Stimulated activated CD8-positive, alpha-beta memory T cell treated with anti-CD3 and anti-CD28 coated beads, Interleukin-7, amount 100 ng/mL, for 48 hours (primary cell): Measurements from ENCODE around the gene ATM.

Experiments used
- DNase-seq, 2 donors: peaks; one replicate each; pipeline ENCODE4 v3.0.0-alpha.2; 2020; ENCODE audit warnings: low read depth in 1 of 2; ENCODE audit errors: extremely low read depth in 1 of 2

ATM gene, protein sequence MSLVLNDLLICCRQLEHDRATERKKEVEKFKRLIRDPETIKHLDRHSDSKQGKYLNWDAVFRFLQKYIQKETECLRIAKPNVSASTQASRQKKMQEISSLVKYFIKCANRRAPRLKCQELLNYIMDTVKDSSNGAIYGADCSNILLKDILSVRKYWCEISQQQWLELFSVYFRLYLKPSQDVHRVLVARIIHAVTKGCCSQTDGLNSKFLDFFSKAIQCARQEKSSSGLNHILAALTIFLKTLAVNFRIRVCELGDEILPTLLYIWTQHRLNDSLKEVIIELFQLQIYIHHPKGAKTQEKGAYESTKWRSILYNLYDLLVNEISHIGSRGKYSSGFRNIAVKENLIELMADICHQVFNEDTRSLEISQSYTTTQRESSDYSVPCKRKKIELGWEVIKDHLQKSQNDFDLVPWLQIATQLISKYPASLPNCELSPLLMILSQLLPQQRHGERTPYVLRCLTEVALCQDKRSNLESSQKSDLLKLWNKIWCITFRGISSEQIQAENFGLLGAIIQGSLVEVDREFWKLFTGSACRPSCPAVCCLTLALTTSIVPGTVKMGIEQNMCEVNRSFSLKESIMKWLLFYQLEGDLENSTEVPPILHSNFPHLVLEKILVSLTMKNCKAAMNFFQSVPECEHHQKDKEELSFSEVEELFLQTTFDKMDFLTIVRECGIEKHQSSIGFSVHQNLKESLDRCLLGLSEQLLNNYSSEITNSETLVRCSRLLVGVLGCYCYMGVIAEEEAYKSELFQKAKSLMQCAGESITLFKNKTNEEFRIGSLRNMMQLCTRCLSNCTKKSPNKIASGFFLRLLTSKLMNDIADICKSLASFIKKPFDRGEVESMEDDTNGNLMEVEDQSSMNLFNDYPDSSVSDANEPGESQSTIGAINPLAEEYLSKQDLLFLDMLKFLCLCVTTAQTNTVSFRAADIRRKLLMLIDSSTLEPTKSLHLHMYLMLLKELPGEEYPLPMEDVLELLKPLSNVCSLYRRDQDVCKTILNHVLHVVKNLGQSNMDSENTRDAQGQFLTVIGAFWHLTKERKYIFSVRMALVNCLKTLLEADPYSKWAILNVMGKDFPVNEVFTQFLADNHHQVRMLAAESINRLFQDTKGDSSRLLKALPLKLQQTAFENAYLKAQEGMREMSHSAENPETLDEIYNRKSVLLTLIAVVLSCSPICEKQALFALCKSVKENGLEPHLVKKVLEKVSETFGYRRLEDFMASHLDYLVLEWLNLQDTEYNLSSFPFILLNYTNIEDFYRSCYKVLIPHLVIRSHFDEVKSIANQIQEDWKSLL (N-terminal part only)

DNA sequence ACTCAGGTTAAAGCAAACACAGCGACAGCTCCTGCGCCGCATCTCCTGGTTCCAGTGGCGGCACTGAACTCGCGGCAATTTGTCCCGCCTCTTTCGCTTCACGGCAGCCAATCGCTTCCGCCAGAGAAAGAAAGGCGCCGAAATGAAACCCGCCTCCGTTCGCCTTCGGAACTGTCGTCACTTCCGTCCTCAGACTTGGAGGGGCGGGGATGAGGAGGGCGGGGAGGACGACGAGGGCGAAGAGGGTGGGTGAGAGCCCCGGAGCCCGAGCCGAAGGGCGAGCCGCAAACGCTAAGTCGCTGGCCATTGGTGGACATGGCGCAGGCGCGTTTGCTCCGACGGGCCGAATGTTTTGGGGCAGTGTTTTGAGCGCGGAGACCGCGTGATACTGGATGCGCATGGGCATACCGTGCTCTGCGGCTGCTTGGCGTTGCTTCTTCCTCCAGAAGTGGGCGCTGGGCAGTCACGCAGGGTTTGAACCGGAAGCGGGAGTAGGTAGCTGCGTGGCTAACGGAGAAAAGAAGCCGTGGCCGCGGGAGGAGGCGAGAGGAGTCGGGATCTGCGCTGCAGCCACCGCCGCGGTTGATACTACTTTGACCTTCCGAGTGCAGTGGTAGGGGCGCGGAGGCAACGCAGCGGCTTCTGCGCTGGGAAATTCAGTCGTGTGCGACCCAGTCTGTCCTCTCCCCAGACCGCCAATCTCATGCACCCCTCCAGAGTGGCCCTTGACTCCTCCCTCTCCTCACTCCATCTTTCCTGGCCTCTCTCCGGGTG lies at the start of gene ATM, which contains the start of gene NPAT:
Gene ATM (plus strand): TSS at position 494 of the 774 bp plus-strand sequence. CDS start 4,558 bp downstream, outside the sequence.
Gene NPAT (minus strand): TSS at position 65 of the 774 bp plus-strand sequence. CDS start 102 bp downstream, outside the sequence.
- DNase-seq, result peak; percentile 97 to 98

DNA sequence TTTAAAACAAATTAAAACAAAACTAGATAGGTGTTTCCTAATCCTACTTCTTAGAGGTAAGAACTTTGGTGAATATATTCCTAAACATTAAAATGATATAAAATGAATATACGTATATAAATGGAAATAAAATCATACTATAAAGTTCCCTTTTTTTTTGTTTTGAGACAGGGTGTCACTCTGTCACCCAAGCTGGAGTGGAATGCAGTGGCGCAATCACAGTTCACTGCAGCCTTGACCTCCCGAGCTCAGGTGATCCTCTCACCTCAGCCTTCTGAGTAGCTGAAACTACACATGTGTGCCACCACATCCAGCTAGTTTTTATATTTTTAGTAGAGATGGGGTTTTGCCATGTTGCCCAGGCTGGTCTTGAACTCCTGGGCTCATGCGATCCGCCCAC lies 45.3 kb upstream of the ATM start:
- DNase-seq, result no peak

- no peak for DNase-seq
These were observed 29.1 kb upstream of the ATM start for GRCh38 chr11:108193725-108194124.

- no peak for DNase-seq
These were observed 26.0 kb upstream of the ATM start for GRCh38 chr11:108196901-108197300.

- no peak for DNase-seq
These were observed 25.5 kb upstream of the ATM start for GRCh38 chr11:108197351-108197750.

GRCh38 chr11:108198833-108199232 lies 24.0 kb upstream of the ATM start:
- DNase-seq, result no peak

- peak in 1 of 2 donors; percentile 74 for DNase-seq
These were observed 23.2 kb upstream of the ATM start for GRCh38 chr11:108199446-108200321.

DNA sequence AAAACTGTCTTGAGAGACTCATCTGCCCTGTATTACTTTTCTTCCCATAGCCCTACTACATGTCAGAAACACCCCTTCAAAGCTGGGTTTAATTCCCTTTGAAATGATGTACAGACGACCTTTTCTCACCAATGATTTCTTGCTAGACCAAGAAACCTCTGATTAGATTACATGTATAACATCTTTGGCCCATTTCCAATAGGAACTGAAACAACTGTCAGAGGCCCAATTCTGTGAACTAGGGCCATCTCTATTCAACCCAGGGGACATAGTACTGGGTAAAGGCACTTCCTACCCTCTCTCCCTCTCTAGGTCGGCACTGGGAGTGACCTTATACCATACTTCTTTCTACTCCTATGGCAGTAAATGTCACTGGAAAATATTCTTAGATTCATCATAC lies 19.8 kb upstream of the ATM start:
- no peak for DNase-seq

GRCh38 chr11:108204376-108204775 lies 18.5 kb upstream of the ATM start:
- DNase-seq, result no peak

DNA sequence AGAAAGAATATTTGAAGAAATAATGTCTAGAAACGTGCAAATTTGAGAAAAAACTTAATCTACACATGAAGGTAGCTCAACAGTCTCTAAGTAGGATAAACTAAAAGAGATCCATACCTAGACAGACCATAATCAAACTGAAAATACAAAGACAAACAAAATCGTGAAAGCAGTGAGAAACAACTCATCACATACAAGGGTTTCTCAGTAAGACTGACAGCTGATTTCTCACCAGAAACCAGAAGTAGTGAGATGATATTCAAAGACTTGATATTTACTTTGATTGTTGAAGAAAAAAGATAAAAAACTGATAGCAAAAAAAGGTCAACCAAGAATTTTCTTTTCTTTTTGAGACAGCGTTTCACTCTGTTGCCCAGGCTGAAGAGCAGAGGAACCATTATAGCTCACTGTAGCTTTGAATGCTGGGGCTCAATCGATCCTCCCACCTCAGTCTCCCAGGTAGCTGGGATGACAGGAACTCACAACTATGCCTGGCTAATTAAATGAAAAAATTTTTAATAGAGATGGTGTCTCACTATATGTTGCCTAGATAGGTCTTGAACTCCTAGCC lies 17.9 kb upstream of the ATM start:
- DNase-seq, result no peak

DNA sequence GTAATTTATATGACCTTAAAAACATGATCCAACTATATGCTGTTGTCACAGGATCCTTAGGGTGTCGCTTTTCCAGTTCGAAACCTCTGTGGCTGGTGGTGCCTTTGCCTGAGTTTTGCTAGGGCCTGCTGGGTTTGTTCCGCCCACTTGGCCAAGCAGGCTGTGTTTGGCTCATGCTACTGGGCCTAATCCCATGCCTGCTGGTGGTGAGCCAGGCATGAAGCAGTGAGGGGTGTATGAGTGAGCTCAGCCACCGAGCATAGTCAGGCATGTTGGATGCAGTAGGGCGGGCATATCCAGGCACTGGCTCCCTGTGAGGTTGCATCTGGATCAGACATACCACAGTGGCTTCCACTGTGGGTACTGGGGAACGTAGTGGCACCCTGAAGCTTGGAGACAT lies 16.7 kb upstream of the ATM start:
- DNase-seq, result no peak

DNA sequence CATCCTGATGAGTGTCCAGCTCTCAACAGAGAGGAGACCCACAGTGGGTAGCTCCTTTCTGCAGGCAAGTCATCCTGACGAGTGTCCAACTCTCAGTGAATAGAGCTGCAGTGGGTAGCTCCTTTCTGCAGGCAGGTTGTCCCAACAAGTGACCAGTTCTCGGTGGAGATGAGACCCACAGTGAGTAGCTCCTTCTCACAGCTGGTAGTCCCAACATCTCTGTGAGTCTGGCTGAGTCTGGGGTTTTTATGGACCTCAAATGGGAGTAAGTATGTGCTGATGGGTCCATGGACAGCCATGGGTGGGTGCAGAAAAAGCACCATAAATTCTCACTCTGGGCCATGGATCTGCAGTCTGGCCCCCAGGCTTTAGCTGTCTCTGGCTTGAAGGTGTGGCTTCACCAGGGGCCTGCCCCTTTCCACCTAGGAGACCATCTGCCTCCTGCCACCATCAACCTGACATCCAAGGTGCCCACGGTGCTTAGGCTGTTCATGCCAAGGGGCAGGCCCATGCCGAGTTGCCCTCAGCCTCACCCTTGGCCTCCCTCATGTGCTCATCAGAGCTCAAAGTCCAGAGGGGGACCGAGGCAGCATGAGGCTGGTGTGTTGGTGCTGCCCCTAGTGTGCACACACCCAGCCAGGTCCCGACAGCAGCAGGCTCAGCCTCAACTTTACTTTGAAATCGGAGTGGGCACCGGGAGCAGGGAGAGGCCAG lies 15.7 kb upstream of the ATM start:
- no peak for DNase-seq

DNA sequence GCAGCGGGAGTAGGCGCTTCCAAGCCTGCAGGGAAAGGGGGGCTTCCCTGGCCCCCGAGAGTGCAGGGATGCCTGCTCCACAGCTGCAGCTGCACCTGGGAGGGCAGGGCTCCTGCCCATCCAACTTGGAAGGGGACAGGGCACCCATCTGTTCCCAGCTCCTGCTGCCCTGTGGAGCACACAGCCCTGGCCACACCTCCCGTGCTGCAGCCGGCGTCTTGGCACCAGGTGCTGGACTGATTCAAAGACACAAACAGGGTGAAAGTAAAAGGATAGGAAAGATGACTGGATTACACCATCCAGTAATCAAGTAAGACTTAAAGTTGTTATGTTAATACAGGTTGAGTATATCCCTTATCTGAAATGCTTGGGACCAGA lies 15.2 kb upstream of the ATM start:
- no peak for DNase-seq

DNA sequence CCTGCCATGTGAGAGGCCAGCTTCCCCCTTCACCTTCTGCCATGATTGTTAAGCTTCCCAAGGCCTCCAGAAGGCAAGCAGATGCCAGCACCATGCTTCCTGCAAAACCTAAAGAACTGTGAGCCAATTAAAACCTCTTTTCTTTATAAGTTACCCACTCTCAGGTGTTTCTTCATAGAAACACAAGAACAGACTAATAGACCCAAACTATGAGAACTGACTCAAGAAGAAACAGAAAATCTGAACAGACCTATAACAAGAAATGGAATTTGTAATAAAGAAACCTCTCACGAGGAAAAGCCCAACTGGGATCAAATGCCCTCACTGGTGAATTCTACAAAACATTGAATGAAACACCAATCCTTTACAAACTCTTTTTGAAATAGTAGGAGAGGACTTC lies 12.4 kb upstream of the ATM start:
- DNase-seq, result no peak

GRCh38 chr11:108213784-108214183 lies 9.1 kb upstream of the ATM start:
- no peak for DNase-seq

DNA sequence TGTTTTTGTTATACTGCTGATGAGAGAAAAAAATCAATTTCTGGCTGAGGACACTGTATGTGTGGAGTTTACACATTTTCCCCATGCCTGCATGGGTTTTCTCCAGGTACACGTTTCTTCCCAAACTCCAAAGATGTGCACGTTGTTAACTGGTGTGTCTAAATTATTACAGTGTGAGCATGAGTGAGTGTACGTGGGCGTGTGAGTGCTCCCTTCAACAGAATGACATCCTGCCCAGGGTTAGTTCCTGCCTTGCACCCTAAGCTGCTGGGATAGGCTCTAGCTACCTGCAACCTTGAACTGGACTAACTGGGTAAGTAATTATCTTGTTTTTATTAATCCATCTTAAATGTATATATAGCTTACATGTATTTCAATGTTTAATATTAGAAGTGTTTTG lies 5.9 kb upstream of the ATM start:
- DNase-seq, result no peak

DNA sequence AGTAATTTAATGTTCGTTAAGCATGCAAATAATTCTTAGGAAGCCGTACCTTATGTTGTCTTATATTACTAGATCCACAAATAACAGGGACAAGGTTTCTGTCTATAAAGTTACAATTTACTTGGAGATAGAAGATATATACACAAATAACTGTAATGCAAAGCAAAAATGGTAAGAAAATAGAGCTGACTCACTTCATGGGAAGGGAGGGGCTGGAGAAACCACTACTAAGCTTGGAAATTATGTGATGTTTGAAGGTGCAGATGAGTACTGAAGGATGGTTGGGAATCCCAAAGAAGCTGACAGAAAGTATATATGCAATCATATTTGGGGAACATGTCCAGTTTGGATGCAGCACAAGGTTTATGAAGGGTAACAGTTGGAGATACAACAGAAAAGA lies 4.4 kb upstream of the ATM start:
- DNase-seq, result no peak
